GM19397 (cell line): ENCODE data around the gene NAA38.

Experiments used
- ATAC-seq: cut with Tn5 transposase; IDR thresholded peaks from one replicate; pipeline ENCODE4 v1.9.1; 2021; ENCODE audit warnings: mild to moderate bottlenecking, moderate library complexity; ENCODE audit not compliant: unreplicated experiment

NAA38 gene

DNA sequence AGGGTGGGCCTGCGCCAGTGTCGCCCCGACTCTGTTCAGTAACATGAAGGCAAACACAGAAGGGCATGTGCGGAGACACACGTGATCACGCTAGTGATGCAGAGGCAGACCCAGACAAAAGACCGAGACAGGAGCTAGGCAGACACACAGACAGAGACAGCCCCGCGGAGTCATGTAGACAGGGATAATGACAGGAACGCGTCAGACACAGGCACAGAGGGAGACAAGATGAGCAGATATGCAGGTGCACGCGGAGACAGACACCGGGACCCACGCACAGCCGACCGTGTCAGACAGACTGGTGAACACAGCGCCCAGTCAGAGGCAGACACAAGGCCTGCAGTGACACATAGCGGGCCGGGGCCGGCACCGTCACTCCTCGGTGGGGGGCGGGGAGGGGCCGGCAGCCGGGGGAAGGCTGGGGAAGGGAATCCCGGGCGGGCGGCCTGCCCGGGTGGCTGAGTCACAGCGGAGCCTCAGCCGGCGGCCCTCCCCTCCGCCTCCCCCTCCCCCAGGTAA, 15.9 kb downstream of the NAA38 start:
- ATAC-seq, result peak; percentile 1

DNA sequence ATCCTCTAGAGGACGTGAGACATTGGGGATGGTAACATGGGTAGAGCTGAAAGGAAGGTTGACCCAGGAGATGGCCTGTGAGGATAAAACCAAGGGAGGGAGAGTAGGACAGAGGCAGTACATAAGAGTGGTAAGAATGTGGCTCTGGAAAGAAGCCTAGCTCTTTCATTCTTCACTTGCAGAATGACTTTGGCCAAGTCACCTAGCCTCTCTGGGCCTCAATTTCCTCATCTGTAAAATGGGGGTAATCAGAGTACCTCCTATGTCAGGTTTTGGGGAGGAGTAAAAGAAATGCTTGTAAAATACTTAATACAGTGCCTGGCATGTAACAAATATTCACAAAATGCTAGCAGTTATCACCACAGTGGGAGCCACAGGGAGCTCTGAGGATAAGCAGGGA, 16.5 kb downstream of the NAA38 start:
- ATAC-seq, result no peak

DNA sequence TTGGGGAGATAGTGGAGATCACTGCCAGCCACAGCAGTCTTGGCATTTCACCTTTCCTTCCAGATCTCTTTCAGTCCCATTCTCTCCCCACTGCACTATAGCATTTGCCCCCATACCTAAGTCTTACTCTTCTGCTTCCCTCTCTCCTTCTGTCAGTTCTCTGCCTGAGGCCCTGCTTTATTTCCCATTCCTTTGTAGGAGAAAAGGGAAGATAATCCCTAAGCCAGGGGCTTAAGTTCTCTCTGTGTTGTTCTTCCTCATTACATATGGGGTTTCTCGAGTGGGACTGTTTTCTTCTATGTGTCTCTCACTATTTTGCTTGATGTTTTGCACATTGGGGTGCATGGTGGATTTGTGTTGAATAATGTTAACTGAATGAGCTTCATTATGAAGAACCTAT, 16.9 kb downstream of the NAA38 start:
- no peak for ATAC-seq

DNA sequence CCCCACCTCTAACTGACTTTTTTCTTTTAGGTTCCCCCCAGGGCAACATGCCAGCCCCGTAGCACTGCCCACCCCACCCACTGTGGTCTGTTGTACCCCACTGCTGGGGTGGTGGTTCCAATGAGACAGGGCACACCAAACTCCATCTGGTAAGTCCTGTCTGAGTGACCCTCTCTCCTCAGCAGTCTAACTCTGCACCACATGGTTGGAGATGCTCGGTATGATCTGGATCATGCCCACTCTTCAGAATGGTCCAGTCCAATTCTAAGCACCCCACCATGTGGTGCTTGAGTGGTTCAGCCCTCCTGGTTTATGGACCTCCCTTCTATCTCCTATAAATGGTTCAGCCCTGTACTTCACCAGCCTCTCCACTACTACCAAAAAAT, 17.5 kb downstream of the NAA38 start:
- ATAC-seq, result no peak

DNA sequence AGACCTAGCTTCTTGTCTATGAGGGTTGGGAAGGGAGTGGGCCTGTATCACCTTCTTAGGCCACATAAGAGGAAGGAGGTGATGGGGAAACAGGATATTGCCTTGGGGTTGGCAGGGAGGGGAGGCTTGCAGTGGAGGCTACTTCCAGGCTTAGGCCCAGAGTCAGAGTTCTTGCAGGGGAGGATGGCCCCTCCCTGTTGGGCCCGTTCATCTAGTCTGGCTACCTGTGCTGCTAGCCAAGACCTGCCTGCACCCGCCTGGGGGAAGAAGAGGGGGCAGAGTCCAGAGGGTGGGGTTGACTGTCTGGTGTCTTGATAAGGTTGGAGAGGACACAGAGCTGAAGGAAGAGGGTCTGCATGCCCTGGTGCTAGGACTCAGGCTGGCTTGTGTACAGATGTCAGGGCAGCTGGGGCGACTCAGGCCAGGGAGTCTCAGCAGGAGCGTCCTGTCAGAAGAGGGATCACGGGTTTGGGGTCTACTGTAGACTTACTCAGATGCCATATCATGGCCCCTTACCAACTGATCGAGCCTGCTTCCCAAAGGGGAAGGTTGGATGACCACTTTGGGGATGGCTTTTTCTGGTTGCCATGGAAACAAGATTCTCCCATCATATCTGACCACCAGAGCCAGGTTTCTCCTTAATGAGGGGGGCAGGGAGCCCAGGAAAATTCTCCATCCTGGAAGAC, 18.0 kb downstream of the NAA38 start:
- no peak for ATAC-seq

DNA sequence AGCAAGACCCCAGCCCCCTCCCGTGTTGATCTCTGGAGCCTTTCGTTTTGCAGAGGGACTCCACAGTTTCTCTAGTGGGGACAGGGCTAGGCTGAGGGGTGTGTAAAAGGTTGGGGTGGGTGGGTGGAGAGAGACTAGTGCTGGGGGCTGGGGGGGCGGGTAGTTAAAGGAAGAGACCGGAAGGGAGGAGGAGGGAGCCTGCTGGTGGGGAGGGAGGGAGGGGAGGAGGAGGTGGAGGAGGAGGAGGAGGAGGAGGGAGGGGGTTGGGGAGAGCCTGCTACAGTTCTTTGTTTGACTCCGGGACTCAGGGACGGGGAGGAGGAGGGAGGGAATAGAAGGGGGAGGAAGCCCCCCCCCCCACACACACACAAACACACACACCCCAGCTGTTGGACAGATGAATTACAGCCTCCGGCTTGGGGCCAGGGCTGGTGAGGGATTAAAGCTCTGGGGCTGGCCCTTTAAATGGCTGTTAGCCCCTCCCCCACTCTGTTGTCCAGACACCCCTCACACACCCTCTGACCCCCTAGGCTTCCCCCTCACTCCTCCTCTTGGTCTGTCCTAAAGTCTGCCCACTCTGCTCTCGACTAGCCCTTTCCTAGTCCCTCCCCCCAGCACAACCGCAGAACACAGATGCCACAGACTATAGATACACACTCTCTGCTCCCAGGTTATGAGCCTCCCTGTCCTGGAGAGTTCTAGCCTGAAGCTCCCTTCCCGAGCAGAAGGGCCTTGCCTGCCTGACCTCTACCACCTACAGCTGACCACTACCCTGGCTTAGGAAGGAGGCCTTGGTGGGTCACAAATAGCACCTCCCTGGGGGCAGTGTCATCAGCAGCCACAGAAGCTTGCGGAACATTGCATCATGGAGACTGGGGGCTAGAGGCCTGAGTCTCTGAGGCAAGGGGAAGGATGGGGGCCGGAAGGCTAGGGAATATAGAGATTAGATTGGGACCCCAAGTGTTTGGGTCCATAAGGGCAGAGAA, 19.0 kb downstream of the NAA38 start:
- no peak for ATAC-seq

DNA sequence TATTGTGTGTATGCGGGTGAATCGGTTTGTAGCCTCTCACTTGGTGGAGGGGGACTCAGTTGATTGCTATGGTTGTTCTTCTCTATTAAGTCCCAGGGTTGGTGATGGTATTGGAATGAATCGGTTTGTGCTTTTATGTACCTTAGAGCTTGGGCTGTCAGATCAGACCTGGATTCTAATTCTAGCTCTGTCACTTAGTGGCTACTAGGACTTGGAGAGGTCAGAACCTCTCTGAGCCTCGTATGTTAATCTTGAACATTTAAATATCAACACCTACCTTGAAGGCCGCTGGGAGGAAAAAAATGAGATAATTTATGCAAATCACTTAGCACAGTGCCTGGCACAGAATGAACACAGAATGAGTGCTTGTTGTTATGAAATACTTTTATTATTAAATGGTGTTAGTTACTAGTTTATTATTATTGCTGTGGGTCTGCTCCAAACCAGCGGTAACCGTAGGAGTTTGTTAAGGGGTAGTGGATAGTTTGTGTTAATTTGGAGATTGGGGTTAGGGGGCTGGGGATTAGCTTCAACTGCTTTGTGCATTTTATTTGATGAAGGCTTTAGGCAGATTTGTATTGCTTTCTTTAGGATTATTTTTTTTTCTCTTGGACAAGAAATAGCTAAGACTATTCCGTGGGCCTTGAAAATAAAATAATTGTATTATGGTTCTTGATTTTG, 19.8 kb downstream of the NAA38 start:
- ATAC-seq, result no peak

DNA sequence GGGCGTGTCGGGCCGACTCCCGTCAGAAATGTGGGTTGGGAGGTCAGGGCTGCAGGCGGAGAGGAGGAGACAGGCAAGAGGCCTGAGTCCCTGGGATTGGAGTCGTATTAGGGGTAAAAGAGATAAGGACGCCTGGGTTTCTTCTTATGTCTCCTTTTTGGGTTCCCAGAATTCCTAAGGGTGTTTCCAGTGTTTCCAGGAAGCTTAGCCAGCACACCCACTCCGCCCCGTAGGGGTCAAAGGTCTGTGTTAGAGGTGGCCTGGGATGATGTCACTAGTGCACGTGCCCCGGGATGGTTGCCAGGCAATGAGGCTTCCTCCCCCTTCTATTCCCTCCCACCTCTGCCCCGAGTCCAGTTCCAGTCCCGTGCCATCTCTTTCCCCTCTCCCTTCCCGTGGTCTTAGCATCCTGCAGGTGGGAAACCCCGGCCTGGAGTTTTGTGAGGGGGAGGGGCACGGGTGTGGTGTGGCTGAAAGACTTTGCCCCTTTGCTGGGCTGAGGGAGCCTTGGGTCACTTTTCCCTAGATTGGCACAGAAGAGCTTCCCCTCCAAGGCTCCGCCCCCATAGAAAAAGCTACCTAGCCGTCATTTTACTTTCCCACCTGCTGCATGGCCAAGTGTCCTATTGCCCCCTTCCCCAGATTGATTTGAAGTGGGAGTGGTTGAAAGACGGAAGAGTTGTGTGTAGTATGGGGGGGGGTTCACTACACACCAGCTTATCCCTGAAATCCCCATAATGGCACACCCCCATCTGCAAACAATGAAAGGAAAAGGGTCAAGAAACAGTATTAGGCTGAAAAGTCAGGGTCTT, 20.6 kb downstream of the NAA38 start:
- no peak for ATAC-seq

DNA sequence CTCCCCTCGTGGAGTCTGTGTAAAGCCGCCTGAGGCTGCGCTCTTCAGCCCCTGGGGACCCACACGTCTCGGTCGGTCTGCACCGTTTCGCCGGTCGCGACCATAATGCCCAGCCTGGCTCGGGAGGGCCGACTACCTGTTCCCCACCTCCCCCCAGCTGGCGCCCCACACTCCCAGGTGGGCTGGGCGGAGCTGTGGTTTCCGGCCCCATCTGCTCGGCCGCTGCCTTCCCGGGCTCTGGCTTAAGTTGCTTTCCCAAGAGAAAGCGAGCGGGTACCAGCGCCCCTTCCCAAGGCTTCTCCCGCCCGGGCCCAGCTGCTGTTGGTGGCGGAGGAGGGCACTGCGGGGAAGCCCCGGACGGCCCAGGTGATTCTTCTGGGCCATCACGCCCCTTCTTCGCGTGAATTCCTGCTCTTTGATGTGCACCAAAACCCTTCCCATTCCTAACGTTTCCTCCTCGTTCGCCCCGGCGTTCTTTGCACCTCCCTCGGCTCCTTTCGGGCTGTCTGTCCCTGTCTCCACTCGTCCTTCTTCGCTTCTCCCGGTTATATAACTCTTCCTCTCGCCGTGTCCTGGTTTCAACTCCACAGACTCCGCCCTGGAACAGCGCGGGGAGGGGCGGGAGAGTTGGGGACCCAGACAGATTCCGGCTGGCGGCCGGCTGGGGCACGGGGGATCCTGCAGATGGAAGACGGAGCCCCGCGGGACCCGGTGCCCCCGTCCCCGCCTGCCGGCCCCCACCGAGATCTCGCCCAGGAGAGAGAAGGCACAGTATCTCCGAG, 21.4 kb downstream of the NAA38 start:
- no peak for ATAC-seq

DNA sequence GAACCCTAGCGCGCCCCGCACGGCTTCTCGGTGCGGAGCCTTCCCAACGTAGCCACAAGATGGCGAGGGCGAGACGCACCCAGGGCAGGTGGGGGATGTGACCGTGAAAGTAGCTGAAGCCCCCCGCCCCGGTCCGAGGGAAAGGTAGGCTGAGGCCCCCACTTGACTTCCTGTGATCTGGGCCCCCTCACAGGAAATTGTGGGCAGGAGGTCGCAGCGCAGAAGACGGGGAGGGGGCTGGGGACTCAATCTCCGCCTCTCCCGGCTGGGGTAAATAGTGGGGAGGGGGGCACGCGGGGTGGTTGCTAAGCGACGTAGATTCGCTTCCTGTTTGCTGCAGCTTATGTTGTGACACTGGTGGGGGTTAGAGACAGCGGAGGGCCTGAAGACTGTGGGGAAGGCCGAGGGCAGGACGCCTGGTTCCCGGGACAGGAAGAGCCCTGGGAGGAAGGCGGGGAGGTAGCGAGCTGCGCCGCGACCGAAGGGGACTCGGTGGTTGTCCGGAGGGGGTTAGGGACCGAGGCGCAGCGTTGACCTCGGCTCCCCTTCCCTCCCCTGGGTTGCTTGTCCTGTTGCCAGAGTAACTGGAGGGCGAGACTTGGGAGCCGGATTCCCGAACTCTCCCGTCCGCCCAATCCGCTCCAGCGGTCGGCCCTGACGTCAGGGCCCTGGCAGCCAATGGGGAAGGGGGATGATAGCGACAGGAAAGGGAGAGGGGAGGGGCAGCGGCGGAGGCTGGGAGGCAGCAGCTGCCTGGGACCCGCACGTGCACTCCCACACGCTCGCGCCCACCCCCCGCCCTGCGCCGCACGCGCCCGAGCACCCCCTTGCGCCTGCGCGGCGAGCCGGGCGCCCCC, 22.2 kb downstream of the NAA38 start:
- peak; percentile 53 for ATAC-seq

DNA sequence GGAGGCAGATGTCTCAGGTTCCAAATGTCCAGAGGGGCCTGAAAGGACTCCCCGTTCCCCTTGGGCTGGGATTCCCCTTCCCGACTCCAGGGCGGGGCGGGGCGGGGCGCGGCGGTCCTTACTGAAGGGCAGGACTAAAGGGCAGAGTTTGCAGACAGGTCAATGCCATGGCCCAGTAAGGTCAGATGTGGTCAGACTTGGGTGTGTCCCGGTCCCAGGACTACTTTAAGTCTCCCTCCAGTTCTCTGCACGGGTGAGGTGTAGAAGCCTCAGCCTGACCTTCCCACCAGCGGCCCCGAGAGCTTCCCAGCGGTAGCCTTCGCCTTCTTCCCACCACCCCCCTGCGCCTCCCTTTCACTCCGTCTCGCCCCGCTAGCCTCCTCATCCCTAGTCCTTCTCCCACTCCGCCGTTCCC, 22.8 kb downstream of the NAA38 start:
- ATAC-seq, result no peak

DNA sequence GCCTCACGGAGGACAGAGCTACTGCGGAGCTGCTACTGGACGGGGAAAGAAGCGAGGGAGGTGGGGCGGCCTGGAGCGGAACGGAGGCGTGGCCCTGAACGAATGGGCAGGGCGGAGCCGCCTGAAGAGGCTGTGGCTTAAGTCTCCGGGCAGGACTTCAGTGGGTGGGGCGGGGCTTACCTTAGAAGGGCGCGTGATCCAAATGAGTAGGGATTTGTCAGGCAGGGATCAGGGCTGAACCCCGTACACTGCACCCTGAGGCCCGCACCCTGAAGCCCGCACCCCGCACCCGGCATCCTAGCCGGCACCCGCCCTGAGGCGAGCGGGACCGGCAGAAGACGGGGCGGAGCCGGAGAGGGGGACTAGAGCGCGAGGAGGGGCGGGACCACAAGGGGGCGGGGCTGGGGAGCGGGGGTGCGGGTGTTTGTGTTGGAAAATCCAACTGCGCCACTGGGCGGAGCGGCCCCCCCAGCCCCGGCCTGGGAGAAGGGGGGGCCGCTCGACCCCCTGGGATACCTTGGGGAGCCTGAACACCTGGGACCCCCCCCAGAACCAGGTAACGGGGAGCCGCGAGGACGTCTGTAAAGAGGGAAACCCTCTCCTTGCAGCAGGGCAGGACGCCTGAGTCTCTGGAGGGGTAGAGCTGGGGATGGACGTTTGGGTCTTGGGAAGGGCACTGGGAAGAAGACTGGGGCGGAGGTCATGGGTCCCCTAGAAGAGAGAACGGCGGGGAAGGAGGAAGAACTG, 23.4 kb downstream of the NAA38 start, which contains the start of gene KDM6B:
KDM6B (plus strand) TSS at position 423 of the 747 bp plus-strand sequence. CDS start 11,338 bp downstream, outside the sequence.
- peak; percentile 38 for ATAC-seq

DNA sequence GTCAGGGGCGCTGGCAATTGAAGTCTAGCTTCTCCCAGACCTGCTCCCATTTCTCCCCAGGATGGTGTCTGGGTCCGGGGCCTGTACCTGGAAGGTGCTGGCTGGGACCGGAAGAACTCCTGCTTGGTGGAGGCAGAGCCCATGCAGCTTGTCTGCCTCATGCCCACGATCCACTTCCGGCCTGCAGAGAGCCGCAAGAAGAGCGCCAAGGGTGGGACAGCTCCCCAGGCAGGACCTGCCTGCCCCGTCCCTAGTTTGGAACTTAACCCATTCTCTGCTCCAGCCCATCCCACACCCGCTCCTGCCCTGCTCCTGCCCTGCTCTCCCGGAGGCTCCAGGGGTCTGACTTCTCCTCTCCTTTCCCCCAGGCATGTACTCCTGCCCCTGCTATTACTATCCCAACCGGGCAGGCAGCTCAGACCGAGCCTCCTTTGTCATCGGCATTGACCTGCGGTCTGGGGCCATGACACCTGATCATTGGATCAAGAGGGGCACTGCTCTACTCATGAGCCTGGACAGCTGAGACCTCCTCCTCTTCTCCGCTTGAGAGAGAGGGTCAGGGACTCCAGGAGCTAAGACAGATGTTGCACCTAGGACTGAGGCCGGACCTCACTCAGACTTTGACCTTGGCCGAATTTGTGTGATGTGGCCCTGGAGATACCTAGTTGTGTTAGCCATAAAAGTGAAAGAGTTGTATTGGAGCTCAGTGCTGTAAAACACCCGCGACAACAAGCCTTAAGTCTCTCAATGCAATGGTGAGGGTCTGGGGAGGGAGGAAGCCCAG, 24.2 kb downstream of the NAA38 start:
- ATAC-seq, result no peak

DNA sequence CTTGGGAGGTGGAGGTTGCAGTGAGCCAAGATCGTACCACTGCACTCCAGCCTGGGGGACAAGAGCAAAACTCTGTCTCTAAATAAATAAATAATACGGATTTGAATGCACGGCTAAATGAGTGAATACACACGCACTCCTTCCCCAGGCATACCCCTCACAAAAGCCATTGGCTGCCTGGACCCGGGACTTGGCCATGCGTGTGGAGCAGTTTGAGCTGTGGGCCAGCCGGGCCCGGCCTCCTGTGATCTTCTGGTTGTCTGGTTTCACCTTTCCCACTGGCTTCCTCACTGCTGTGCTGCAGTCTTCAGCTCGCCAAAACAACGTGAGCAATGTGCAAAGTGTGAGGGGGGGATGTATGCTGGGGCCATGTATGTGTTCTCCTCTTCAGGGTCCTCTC, 24.9 kb downstream of the NAA38 start:
- no peak for ATAC-seq

DNA sequence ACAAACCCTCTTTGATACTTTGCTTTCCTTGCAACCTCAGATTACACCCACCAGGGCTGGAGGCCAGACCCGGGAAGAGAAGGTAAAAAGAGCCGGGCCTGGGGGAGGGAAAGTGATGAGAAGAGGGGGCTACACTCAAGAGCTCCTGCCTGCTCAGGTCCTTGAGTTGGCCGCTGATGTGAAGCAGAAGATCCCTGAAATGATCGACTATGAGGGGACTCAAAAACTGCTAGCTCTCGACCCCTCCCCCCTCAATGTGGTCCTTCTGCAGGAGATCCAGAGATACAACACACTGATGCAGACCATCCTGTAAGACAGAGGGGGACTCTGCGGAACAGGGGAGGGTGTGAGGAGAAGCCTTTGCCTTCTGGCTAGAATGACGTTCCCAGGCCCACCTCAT, 26.1 kb downstream of the NAA38 start:
- no peak for ATAC-seq

DNA sequence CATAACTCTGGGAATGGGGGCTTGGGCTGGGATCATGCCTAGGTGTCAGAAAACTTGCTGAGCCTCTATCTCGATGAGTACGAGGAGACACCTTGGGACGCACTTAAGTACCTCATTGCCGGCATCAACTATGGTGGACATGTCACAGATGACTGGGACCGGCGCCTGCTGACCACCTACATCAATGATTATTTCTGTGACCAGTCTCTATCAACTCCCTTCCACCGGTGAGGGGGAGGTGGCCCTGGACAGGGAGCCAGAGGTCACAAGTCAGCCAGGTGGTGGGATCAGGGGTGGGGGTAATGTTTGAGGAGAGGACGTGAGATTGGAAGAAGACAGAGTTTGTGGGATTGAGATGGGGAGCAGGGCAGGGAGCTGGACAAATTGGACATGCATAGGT, 26.7 kb downstream of the NAA38 start:
- no peak for ATAC-seq
